Mammary epithelial cell (primary cell): ENCODE results near the gene MAGI3.

ENCODE experiments used
- CTCF ChIP-seq, 2 donors: IDR thresholded peaks in 1 of 2; conservative IDR thresholded peaks in 1 of 2; 2 replicates each; pipeline ENCODE4 v1.5.1; 2011 to 2012; ENCODE audit warnings: inconsistent platforms in 2 of 2, low read length in 2 of 2, mild to moderate bottlenecking in 2 of 2, control low read depth in 1 of 2, low read depth in 1 of 2; ENCODE audit not compliant: insufficient read depth in 1 of 2; ENCODE audit errors: extremely low read depth in 1 of 2
- EZH2 ChIP-seq: IDR thresholded peaks from 2 replicates; pipeline ENCODE4 v1.6.1; 2012; ENCODE audit warnings: low read length, inconsistent platforms, borderline replicate concordance

DNA sequence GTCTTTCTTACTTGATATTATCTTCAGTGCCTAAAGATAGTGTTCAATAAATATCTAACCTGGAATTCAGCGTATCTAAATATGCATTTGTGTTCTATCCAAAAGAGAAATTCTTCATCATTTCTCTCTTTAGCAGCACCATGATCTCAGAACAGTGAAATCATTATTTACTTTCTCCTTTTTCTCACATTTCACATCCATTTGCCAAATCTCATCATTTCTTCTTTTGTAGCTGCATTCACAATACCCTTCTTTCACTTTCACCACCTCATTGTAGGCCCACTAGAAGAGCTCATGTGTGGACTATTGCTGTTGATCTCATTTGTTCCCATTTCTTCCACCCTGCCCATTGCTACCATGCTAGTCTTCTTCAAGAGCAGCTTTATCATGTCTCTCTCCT is 191.0 kb downstream of the MAGI3 start:
- TF ChIP-seq CTCF (conservative IDR thresholded peaks at IDR 0.05 in 1 of 2, IDR thresholded peaks at IDR 0.05 in 1 of 2; ENCODE audit: extremely low read depth in 1 of 2, insufficient read depth in 1 of 2, low read depth in 1 of 2, low read length in 2 of 2), result no peak
- TF ChIP-seq EZH2, result no peak
